HEK293T (cell line): ENCODE results near the gene IP6K3.

Experiments used
- ELF4 ChIP-seq: fragments of 450-650 bp; IDR thresholded peaks from 2 replicates; pipeline ENCODE4 v1.6.1; 2017; ENCODE audit warnings: antibody characterized with exemption
- FOXM1 ChIP-seq: fragments of 450-650 bp; IDR thresholded peaks from 2 replicates; pipeline ENCODE4 v1.6.1; 2017; ENCODE audit warnings: mild to moderate bottlenecking, borderline replicate concordance
- NFRKB ChIP-seq: fragments of 450-650 bp; IDR thresholded peaks from 2 replicates; pipeline ENCODE4 v1.6.1; 2016; ENCODE audit warnings: mild to moderate bottlenecking, moderate library complexity
- SP1 ChIP-seq: fragments of 450-650 bp; IDR thresholded peaks from 2 replicates; pipeline ENCODE4 v1.6.1; 2017
- SUZ12 ChIP-seq: fragments of 450-650 bp; IDR thresholded peaks from 2 replicates; pipeline ENCODE4 v1.6.1; 2016; ENCODE audit warnings: mild to moderate bottlenecking
- TARDBP ChIP-seq: fragments of 450-650 bp; IDR thresholded peaks from 2 replicates; pipeline ENCODE4 v1.6.1; 2016

DNA sequence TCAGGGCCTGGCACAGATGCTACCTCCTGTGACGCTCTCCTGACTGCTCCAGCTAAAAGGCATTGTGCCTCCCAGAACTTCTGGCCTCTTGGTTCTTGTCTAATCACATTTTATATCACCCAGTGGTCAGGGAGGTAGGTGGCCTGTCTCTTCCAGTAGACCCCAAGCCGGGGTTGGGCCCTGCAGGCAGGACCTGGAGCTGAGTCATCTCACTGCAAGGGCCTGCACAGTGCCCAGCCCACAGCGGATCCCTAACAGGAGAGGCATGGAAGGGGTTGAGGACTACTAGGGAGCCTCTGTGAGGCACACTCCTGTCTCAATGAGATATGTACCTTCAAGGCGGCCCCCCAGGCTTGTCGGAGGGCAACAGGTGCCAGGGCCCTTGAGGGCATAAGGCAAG lies 35.9 kb upstream of the IP6K3 start:
- TF ChIP-seq SUZ12 (no peak), SP1 (no peak), NFRKB (no peak), ELF4 (no peak), FOXM1 (no peak), TARDBP (no peak)
